Measurements from ENCODE around the gene IRF8. TPM values are rescaled to one million over a fixed set of nuclear protein-coding genes. Genes with fewer than 3 reads are reported as not detected.
"Not testable (repeated sequence)": the region's sequence is repeated elsewhere in the genome, so short reads cannot be mapped to it uniquely, and the experiment has no call there.

Gene IRF8
- total RNA-seq, 2 donors from 2014 or later: 1.8 to 21.2 TPM

DNA sequence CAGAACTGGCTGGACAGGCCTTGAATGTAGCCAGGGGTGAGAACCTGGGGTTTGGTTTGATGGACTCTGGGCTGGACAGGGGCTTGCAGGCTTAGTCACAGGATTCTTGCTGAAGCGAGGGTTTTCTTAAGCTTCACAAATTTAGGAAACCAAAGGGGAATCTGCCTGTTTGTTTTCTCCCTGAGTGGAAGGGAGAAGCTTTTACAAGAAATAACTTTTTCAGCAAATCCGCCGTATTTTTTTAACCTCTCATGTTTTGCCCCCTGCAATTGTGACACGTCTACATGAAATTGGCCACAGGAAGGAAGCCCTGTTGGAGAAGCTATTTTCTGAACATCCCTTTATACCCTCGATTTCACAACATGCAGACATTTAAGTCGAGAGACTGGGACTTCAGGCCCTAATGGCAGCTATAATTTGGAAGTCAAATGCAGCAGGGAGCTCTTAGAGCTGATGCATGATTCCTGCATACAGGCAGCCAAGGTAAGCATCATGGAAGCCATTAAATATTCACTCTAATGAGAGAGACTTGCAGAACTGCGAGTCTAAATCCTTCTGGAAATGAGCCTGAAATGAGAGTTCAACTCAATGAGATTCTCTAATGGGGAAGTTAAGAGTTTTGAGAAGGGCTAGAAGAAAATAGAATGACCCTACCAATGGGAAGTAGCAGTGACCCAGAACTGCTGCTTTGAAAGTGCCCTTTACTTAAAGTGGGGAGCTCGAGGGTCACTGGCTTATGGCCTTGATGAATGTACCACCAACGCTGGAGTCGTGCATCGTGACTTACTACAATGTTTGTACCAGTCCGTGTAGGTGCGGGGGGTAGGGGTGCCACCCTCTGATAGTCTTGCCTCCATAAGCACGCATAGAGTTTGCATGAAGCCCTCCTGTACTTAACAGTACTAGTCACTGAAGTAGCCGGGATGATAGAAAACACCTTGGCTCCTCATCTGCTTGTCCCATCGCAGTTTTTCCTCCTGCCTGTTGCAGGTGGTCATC is 45.1 kb upstream of the IRF8 start:
- intact Hi-C loops (cut with DNase I): no loop called here
- Histone ChIP-seq H3K4me3 (no peak overlapping the region), H3K27me3 (replicated peaks; ENCODE audit: insufficient read depth) (peaks cover 2% of the 10 kb centered on the region), H3K36me3 (no peaks in the 10 kb centered on the region), H3K9me3 (no peaks in the 10 kb centered on the region), H3K4me1 (replicated peaks) (no peaks in the 10 kb centered on the region), H3K27ac (no peak overlapping the region)
- DNase-seq (ENCODE audit: low spot score): no peak
- 74% methylated on average over 16 of the region's 16 CpGs for WGBS
- TF ChIP-seq, protein P1, sequence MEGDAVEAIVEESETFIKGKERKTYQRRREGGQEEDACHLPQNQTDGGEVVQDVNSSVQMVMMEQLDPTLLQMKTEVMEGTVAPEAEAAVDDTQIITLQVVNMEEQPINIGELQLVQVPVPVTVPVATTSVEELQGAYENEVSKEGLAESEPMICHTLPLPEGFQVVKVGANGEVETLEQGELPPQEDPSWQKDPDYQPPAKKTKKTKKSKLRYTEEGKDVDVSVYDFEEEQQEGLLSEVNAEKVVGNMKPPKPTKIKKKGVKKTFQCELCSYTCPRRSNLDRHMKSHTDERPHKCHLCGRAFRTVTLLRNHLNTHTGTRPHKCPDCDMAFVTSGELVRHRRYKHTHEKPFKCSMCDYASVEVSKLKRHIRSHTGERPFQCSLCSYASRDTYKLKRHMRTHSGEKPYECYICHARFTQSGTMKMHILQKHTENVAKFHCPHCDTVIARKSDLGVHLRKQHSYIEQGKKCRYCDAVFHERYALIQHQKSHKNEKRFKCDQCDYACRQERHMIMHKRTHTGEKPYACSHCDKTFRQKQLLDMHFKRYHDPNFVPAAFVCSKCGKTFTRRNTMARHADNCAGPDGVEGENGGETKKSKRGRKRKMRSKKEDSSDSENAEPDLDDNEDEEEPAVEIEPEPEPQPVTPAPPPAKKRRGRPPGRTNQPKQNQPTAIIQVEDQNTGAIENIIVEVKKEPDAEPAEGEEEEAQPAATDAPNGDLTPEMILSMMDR (IDR thresholded peaks at IDR 0.05): no peak
- TF ChIP-seq POLR2AphosphoS5 (IDR thresholded peaks at IDR 0.05) (no peak), POLR2A (IDR thresholded peaks at IDR 0.05) (no peak)

DNA sequence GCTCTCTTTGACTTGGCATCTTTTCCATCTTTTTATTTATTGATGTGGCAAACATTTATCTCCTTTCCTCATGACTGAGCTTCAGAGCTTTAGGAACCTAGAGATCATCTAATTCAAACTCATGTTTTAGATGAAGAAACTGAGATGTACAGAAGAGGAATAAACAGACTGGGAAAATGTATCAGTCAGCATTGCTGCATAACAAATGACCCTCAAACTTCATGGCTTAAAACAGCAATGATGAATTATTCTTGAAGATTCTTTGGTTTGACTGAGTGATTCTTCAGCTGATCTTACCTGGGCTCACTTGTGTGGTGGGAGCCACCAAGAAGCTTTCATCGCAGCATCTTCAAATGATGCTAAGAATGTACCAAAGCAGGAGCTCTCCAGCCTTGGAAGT is 44.0 kb upstream of the IRF8 start:
- Histone ChIP-seq H3K4me3 (no peak overlapping the region), H3K36me3 (no peaks in the 10 kb centered on the region), H3K27me3 (replicated peaks; ENCODE audit: insufficient read depth) (peaks cover 2% of the 10 kb centered on the region), H3K4me1 (replicated peaks) (no peaks in the 10 kb centered on the region), H3K27ac (no peak overlapping the region), H3K9me3 (no peaks in the 10 kb centered on the region)
- 90% methylated on average over 1 of the region's 1 CpG for WGBS
- intact Hi-C loops (cut with DNase I): no loop called here
- no peak for DNase-seq (ENCODE audit: low spot score)
- no peak for TF ChIP-seq POLR2AphosphoS5 (IDR thresholded peaks at IDR 0.05)
- TF ChIP-seq, protein P1 (IDR thresholded peaks at IDR 0.05): no peak

DNA sequence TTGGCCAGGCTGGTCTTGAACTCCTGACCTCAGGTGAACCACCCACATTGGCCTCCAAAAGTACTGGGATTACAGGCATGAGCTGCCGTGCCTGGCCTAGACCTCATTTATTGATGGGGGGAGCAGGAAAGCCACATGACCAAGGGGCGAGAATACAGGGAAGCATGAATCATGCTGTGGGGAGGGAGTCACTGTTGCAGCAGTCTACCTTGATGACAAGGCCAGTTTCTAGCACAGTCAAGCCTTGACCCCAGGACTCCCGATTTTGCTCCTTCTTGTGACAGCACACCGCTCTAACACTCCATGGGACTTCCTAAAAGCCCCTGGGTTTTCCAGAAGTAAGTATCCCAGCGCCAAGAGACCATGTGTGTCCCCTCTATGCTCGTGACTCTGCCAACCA is 42.9 kb upstream of the IRF8 start:
- Histone ChIP-seq H3K9me3 (no peaks in the 10 kb centered on the region), H3K4me1 (replicated peaks) (no peaks in the 10 kb centered on the region), H3K36me3 (no peaks in the 10 kb centered on the region), H3K27me3 (replicated peaks; ENCODE audit: insufficient read depth) (peaks cover under 1% of the 10 kb centered on the region), H3K27ac (no peak overlapping the region), H3K4me3 (no peak overlapping the region)
- TF ChIP-seq POLR2AphosphoS5 (IDR thresholded peaks at IDR 0.05) (no peak), POLR2A (IDR thresholded peaks at IDR 0.05) (no peak)
- TF ChIP-seq, protein P1 (IDR thresholded peaks at IDR 0.05): no peak
- DNase-seq (ENCODE audit: low spot score): no peak
- intact Hi-C loops (cut with DNase I): no loop called here
- 84% methylated on average over 6 of the region's 6 CpGs for WGBS

DNA sequence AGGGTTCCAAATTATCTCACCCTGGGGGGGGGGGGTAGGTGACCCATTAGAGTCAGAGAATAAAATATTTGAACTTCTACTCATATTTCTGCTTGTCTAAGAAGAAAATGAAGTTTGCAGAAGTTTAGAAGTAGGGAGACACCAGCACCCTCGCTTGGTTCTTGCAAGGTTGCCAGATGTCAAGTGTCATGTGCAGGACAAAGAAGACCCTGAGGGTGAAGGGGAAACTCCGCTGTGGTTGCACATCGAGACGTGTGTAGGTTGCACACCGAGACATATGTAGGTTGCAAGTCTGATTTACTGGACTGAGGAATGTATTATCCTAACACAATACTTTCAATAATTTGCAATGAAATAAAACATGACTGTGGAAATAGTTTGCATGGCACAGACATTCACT is 42.4 kb upstream of the IRF8 start:
- intact Hi-C loops (cut with DNase I): no loop called here
- no peak for DNase-seq (ENCODE audit: low spot score)
- Histone ChIP-seq H3K36me3 (no peaks in the 10 kb centered on the region), H3K27me3 (replicated peaks; ENCODE audit: insufficient read depth) (no peaks in the 10 kb centered on the region), H3K9me3 (no peaks in the 10 kb centered on the region), H3K27ac (no peak overlapping the region), H3K4me3 (no peak overlapping the region), H3K4me1 (replicated peaks) (no peaks in the 10 kb centered on the region)
- 75% methylated on average over 5 of the region's 5 CpGs for WGBS
- TF ChIP-seq POLR2A (IDR thresholded peaks at IDR 0.05) (no peak), POLR2AphosphoS5 (IDR thresholded peaks at IDR 0.05) (no peak)
- TF ChIP-seq, protein P1 (IDR thresholded peaks at IDR 0.05): no peak

DNA sequence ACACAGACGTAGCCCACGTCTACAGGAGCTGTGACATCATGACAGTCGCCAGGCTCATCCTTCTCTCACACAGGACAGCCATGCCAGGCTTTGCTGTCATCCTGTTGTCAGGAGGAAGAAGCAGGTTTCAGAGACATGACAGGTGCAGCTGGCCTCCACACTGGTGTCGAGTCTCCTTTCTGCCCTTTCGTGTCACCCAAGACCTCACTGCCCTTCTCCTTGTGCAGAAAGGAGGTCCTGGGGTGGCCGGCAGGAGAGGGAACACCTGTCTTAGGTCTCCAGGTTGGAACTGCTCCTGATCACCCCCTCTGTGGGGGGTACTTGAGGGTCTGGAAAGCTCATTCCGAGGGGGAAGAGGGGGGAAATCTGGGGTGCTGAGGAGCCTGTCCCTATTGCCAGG is 41.6 kb upstream of the IRF8 start:
- DNase-seq (ENCODE audit: low spot score): no peak
- Histone ChIP-seq H3K4me3 (no peak overlapping the region), H3K9me3 (no peaks in the 10 kb centered on the region), H3K4me1 (replicated peaks) (no peaks in the 10 kb centered on the region), H3K36me3 (no peaks in the 10 kb centered on the region), H3K27ac (no peak overlapping the region), H3K27me3 (replicated peaks; ENCODE audit: insufficient read depth) (no peaks in the 10 kb centered on the region)
- 78% methylated on average over 7 of the region's 7 CpGs for WGBS
- TF ChIP-seq POLR2AphosphoS5 (IDR thresholded peaks at IDR 0.05) (no peak), POLR2A (IDR thresholded peaks at IDR 0.05) (no peak)
- TF ChIP-seq, protein P1 (IDR thresholded peaks at IDR 0.05): no peak
- intact Hi-C loops (cut with DNase I): no loop called here

DNA sequence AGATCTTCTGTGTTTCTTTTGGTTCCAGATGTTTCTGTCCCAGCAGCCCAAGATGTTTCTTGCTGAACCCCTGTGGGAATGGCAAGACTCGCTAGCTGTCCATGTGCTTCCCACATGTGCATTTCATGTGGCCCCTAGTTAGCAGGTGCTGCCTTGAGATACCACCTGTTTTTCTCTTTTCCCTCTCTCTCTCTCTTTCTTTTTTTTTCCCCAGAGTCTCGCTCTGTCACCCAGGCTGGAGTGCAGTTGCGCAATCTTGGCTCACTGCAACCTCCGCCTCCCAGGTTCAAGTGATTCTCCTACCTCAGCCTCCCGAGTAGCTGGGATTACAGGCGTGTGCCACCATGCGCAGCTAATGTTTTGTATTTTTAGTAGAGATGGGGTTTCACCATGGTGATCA is 40.4 kb upstream of the IRF8 start:
- H3K27ac ChIP-seq; DNase-seq (ENCODE audit: low spot score); H3K4me3 ChIP-seq; intact Hi-C loops (cut with DNase I); H3K9me3 ChIP-seq; H3K4me1 ChIP-seq (replicated peaks); H3K27me3 ChIP-seq (replicated peaks; ENCODE audit: insufficient read depth); H3K36me3 ChIP-seq: not testable (repeated sequence)
- 84% methylated on average over 7 of the region's 7 CpGs for WGBS
